KOPT-K1 (cell line): ENCODE results near the gene MGST1.

Experiments used
- H3K27ac ChIP-seq: fragments of 200-600 bp; sonication (generic); 2 replicates; pipeline ENCODE4 v1.5.1; 2016; ENCODE audit warnings: antibody characterized with exemption, mild to moderate bottlenecking, low read depth, low read length; ENCODE audit not compliant: poor library complexity, severe bottlenecking
- H3K36me3 ChIP-seq: fragments of 200-600 bp; sonication (generic); 2 replicates; pipeline ENCODE4 v1.5.1; 2017; ENCODE audit warnings: antibody characterized with exemption, mild to moderate bottlenecking, low read length, moderate library complexity; ENCODE audit not compliant: insufficient read depth
- H3K9me3 ChIP-seq: fragments of 200-600 bp; sonication (generic); 2 replicates; pipeline ENCODE4 v1.5.1; 2017; ENCODE audit warnings: antibody characterized with exemption, low read length, mild to moderate bottlenecking; ENCODE audit not compliant: insufficient read depth, poor library complexity, severe bottlenecking

Gene MGST1

DNA sequence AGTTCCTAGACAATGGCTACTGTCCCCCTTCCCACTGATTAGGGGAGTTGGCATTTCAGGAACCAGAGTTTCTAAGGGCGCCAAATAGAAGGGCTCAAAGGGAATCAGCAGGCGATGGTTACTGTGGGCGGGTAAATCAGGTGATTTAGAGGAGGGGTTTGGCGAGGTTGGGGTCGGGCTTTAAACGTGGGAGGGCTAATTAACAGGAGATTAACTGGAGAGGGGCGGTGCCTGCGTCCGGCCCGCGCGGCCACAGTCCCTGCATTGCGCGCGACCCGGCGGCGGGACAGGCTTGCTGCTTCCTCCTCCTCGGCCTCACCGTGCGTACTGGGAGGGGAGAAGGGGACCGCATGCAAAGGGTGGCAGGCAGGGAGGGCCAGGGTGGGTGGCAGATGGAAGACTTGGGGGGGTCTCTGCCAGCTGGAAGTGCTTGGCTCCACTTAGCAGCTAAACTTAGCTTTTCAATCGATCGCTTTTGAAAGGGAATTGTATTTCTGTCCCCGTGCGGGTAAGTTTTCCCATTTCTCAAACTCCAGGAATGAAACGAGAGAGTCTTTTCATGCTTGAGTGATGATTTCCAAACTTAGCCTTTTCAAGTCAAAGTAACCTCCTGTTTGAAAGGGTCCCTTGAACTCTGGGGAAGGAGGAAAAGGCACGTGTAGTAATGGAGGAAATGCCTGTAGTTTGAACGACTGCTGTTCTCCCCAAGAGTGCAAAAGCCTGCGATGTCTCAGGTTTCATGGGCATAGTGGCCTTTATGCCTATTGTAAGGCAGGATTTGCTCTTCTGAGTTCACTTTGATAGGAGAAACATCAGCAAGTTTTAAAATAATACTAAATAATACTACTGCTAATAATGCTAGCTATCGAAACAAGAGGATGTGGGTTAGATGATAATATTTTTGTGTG, at the start of gene MGST1:
MGST1 (plus strand) TSS at position 255 of the 908 bp plus-strand sequence. CDS start 6,608 bp downstream, outside the sequence.
- Histone ChIP-seq H3K9me3 (no peaks in the 10 kb centered on the region), H3K27ac (no peak within 1 kb of the TSS), H3K36me3 (no peaks in the 10 kb centered on the region)

DNA sequence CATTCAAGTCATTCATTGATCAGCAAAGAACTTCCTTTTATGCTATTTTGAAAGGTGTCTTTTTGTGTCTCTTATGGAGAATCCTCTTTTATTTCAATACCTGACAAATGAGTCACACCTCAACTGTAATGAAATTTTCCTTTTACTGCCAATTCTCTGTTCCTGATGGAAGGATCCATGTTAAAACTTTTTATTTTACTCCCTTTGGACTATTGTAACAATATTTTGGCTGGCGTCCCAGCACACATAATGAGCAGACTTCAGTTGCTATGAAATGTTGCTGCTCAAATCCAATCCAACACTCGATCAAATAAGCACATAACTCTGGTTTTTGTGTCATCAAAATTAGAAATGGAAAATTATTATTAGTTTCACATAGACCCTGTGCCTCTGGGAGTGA, 48.0 kb upstream of the MGST1 start:
- no peaks in the 10 kb centered on the region for H3K36me3 ChIP-seq
- no peaks in the 10 kb centered on the region for H3K9me3 ChIP-seq
- H3K27ac ChIP-seq, result no peak overlapping the region

DNA sequence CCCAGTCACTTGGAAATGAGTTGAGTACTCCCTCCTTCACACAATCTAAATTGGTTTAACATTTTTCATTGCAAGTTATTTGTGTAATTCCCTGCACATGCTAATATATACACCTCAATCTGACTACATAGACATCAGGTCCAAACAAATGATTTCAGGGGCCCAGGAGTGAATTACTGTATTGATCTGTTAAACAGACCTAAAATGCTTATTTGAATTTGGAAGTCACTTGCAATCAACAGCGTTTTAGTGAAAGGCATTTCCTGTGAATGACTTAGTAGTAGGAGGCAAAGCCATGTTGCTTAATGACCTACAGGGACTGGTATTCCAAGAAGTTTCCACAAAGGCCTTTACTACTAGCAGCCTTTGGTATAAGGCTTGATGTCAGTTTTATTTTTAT, 47.3 kb upstream of the MGST1 start:
- H3K9me3 ChIP-seq, result no peaks in the 10 kb centered on the region
- no peak overlapping the region for H3K27ac ChIP-seq
- H3K36me3 ChIP-seq, result no peaks in the 10 kb centered on the region

GRCh38 chr12:16300736-16301135, 46.7 kb upstream of the MGST1 start:
- Histone ChIP-seq H3K36me3 (no peaks in the 10 kb centered on the region), H3K9me3 (no peaks in the 10 kb centered on the region), H3K27ac (no peak overlapping the region)

- Histone ChIP-seq H3K9me3 (no peaks in the 10 kb centered on the region), H3K27ac (no peak overlapping the region), H3K36me3 (no peaks in the 10 kb centered on the region)
Measured at GRCh38 chr12:16303939-16304338, 43.5 kb upstream of the MGST1 start.

GRCh38 chr12:16307856-16308475, 39.5 kb upstream of the MGST1 start:
- H3K36me3 ChIP-seq, result no peaks in the 10 kb centered on the region
- H3K27ac ChIP-seq, result no peak overlapping the region
- H3K9me3 ChIP-seq, result no peaks in the 10 kb centered on the region

DNA sequence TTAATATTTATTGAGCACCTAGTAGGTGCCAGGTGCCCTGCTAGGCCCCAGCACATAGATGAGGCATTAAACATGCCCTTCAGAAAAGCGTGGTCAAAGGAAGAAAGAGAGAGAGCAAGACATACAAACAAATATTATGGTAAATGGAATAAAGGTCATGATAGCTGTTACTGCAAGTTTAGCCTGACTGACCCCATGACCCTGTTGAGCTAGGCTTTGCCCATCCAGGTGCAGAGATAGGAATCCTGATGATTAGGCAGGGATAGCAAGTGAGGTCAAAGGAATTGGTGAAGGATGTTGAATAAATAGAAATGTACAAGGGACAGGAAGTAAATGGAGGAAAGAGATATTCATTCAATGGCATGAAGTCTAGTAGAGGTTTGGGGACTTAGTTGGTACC, 36.5 kb upstream of the MGST1 start:
- H3K9me3 ChIP-seq, result no peaks in the 10 kb centered on the region
- H3K36me3 ChIP-seq, result no peaks in the 10 kb centered on the region
- no peak overlapping the region for H3K27ac ChIP-seq

DNA sequence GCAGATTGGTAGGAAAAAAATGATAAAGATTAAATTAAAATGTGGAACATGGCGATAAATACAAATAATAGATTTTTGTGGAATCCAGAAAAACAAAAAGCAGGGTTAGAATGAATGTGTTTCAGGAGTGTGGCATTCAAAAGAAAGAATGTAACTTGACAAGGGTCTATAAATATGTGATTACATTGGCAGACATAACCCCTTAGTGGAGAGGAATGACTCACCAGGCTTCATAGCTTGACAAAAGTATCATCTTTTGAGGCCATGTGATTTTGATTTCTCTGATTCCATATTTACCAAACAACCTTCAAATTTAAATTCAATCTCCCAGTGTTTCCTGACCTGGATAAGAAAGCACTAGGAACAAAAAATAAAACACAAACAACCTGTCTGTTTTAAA, 24.4 kb upstream of the MGST1 start:
- Histone ChIP-seq H3K9me3 (no peaks in the 10 kb centered on the region), H3K36me3 (no peaks in the 10 kb centered on the region), H3K27ac (no peak overlapping the region)

DNA sequence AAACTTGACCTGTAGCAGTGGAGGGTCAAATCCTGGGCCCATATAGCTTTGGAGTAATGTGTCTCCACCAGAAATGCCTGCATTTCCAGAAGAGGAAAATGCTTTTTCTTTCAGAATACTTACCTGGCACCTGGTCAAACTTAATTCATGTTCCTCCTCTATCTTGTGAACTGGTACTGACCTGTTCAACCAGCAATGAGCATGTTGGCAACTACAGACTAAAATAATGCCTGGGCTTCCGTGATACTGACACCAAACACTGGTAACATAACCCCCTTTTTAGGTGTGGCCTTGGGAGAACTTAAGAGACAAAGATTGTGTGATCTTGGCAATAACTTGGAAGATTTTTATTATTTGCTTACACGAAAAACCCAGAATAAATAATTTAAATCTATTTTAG, 23.8 kb upstream of the MGST1 start:
- no peaks in the 10 kb centered on the region for H3K36me3 ChIP-seq
- H3K9me3 ChIP-seq, result no peaks in the 10 kb centered on the region
- no peak overlapping the region for H3K27ac ChIP-seq

GRCh38 chr12:16324272-16324671, 23.2 kb upstream of the MGST1 start:
- H3K9me3 ChIP-seq, result no peaks in the 10 kb centered on the region
- no peak overlapping the region for H3K27ac ChIP-seq
- H3K36me3 ChIP-seq, result no peaks in the 10 kb centered on the region

- Histone ChIP-seq H3K9me3 (no peaks in the 10 kb centered on the region), H3K36me3 (no peaks in the 10 kb centered on the region), H3K27ac (no peak overlapping the region)
Measured at GRCh38 chr12:16324772-16325171, 22.7 kb upstream of the MGST1 start.

DNA sequence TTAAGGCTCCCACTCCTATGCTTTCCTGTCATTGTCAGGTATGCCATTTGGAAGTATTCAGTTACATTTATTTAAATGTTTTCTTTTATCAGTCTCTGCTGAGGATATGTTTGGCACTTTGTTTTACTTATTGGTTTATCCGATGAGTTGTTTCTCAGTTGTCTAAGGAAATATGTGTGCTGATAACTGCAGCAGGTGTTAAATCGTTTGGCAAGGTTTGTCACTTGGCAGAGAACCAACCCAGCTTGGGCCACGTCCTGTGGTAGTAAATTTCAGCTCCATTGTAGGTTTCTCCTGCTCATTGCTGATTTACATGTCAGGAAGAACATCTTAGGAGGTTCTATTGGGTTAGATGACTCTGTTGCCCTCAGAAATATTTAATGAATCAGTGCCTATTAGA, 22.0 kb upstream of the MGST1 start:
- H3K9me3 ChIP-seq, result no peaks in the 10 kb centered on the region
- H3K36me3 ChIP-seq, result no peaks in the 10 kb centered on the region
- no peak overlapping the region for H3K27ac ChIP-seq

DNA sequence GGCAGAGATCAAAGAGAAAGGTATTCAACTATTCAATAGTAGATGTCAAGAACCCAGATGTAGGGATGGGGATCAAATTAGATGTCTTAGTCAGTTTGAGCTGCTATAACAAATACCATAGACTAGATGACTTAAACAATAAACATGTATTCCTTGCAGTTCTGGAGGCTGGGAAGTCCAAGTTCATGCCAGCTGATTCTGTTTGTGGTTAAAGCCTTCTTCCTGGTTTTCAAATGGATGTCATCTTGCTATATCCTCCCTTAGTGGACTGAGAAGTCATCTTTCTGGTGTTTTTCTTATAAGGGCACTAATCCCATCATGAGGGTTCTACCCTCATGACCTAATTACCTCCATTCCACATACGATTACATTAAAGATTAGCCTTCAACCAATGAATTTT, 19.5 kb upstream of the MGST1 start:
- no peak overlapping the region for H3K27ac ChIP-seq
- H3K36me3 ChIP-seq, result no peaks in the 10 kb centered on the region
- H3K9me3 ChIP-seq, result no peaks in the 10 kb centered on the region

DNA sequence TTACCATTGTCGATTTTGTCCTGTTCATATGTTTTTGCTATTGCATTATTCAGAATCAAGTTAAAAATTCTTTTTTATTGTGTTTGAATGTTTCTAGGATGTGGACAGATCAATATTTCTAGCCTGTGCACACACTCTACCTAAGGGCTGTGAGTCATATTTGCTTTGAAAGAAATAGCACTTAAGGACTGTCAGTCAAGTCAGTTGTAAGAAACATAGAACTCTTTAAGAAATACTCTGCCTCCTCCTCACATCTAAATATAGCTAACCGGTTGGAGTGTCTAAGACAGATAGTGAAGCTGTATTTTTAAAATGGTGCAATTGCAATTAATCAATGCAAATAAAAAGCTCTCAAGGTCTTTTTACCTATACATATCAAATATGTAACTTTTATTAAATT, 17.9 kb upstream of the MGST1 start:
- H3K36me3 ChIP-seq, result no peaks in the 10 kb centered on the region
- no peaks in the 10 kb centered on the region for H3K9me3 ChIP-seq
- H3K27ac ChIP-seq, result no peak overlapping the region

DNA sequence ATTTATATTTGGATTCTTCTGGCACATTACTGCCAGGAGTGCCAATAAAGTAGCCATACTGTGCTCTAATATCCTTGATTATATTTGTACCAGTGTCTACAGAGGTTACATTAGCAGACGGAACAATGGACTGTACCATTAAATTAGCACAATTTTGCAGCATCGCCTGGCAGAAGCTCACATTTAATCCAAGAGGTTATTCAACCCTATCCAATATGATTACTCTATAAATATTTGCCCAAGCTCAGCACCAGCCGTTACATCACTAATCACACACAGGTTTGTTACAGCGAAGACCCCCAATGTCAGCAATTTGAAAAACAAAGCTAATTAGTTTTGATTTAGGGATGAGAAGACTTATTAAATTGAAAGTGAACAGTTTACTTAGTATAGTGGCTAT, 16.9 kb upstream of the MGST1 start:
- no peaks in the 10 kb centered on the region for H3K36me3 ChIP-seq
- no peak overlapping the region for H3K27ac ChIP-seq
- no peaks in the 10 kb centered on the region for H3K9me3 ChIP-seq

- Histone ChIP-seq H3K27ac (no peak overlapping the region), H3K36me3 (no peaks in the 10 kb centered on the region), H3K9me3 (no peaks in the 10 kb centered on the region)
Measured at GRCh38 chr12:16331998-16332397, 15.4 kb upstream of the MGST1 start.
